DOHH2 (cell line): ENCODE measurements around the gene FAM184A.

Experiments used
- EZH2phosphoT487 ChIP-seq: fragments of 200-600 bp; sonication (generic); IDR thresholded peaks from 2 replicates; pipeline ENCODE4 v1.6.1; 2017; ENCODE audit warnings: borderline replicate concordance, mild to moderate bottlenecking, antibody characterized with exemption, low read length, moderate library complexity, mixed read lengths
- TF ChIP-seq, protein P1 (sequence below): fragments of 200-600 bp; sonication (generic); IDR thresholded peaks from one replicate; pipeline ENCODE4 v1.5.1; 2014; ENCODE audit warnings: antibody characterized with exemption, mild to moderate bottlenecking, low read depth, low read length; ENCODE audit not compliant: poor library complexity, severe bottlenecking

DNA sequence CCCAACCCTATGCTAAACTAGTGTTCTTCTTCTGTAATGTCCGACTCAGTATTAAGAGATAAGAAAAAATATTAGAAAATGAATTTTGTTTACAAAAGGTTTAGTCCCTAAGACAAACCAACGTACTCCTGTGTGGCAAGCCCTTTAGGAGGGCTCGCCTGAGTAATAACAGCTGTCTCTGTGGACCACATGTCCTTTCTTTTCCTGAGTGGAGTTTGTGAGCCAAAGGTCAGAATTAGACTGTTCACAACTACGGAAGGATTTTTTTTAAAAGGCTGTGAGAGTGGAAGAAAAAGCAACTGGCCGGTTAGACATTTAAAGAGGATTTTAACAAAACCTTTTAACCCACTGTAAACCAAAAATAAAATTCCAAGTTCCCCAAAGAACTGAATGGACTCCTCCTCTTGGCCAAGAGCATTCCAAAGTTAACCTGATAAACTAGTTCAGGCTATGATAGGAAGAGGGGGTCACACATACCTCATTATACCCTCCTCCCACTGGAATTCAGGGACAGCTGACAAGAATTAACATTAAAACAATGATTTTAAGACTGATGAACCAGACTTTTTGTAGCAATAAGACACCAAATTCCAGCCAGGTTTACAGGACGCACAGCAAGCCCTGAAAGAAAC is 43.5 kb downstream of the FAM184A start:
- TF ChIP-seq, protein P1, sequence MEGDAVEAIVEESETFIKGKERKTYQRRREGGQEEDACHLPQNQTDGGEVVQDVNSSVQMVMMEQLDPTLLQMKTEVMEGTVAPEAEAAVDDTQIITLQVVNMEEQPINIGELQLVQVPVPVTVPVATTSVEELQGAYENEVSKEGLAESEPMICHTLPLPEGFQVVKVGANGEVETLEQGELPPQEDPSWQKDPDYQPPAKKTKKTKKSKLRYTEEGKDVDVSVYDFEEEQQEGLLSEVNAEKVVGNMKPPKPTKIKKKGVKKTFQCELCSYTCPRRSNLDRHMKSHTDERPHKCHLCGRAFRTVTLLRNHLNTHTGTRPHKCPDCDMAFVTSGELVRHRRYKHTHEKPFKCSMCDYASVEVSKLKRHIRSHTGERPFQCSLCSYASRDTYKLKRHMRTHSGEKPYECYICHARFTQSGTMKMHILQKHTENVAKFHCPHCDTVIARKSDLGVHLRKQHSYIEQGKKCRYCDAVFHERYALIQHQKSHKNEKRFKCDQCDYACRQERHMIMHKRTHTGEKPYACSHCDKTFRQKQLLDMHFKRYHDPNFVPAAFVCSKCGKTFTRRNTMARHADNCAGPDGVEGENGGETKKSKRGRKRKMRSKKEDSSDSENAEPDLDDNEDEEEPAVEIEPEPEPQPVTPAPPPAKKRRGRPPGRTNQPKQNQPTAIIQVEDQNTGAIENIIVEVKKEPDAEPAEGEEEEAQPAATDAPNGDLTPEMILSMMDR: no peak
- no peak for TF ChIP-seq EZH2phosphoT487
